Measurements from ENCODE around the gene KRT26.

- TF ChIP-seq CTCF (conservative IDR thresholded peaks at IDR 0.05; ENCODE audit: low read depth, low read length) = no peak
- TF ChIP-seq EZH2 (IDR thresholded peaks at IDR 0.05; ENCODE audit: low read length, unreplicated experiment) = no peak
- TF ChIP-seq EZH2phosphoT487 (IDR thresholded peaks at IDR 0.05; ENCODE audit: borderline replicate concordance, low read length) = no peak
These were observed 49.5 kb upstream of the KRT26 start for GRCh38 chr17:40821536-40821935.
